Ecto neural progenitor cell (in vitro differentiated cells): ENCODE measurements around the gene MRPL52.
"Not testable (repeated sequence)": the region's sequence is repeated elsewhere in the genome, so short reads cannot be mapped to it uniquely, and the experiment has no call there.

Experiments used
- DNase-seq: peaks from one replicate; pipeline ENCODE4 v3.0.0-alpha.2; 2018; ENCODE audit warnings: low spot score

The MRPL52 gene

GRCh38 chr14:22829661-22830442 lies at the start of gene MRPL52:
MRPL52 (plus strand) TSS chr14:22829887; CDS start chr14:22829913, 26 bp downstream.
- peak; percentile 88 for DNase-seq

- DNase-seq: no peak
Observed at GRCh38 chr14:22780105-22780679, 49.5 kb upstream of the MRPL52 start.

DNA sequence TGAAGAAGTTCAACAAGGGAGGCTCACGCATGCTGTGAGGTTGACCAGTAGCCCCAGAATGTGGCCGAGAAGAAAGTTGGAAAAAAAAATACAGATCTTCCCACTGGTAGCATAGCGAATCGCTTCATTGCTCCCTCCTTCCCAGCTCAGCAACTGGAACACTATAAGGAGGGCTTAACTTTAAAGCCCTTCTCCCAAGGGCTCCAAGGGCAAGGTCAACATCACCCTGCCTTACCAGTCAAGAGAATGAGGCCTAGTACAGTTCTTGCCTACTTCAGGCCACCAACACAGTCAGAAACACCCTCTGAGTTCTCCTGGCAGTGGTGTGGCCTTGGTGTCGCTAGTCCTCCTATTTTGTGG lies 48.8 kb upstream of the MRPL52 start:
- DNase-seq: no peak

DNA sequence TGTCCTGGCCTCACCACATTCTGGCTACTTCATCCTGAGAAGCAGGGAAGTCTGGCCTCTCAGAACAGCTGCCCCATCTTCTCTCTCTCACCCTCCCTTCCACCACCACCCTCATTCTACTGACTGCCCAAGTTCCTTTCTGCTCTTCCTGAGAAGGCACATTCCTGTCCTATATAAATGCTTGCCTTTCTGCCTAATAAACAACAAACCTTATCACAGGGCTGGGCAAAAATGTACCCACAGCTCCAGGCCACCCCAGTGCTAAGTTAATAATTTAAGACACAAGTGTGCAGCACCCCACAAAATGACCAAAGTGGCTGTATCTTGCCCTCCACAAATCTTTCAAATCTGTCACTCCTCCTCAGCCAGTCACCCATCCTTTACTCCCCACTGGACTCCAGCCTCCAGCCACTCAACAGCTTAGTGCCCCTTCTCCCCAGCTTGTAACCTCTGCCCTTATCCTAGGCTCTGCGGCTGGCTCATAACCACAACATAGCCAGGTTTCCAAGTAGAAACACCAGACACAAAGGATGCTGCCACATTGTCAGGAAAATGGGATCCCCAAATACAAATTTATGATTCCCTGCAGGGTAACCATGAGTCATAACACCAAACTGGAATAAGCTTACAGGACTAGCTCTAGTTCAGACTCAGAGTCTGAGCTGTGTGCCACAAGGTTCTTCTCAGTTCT lies 48.2 kb upstream of the MRPL52 start:
- no peak for DNase-seq

DNA sequence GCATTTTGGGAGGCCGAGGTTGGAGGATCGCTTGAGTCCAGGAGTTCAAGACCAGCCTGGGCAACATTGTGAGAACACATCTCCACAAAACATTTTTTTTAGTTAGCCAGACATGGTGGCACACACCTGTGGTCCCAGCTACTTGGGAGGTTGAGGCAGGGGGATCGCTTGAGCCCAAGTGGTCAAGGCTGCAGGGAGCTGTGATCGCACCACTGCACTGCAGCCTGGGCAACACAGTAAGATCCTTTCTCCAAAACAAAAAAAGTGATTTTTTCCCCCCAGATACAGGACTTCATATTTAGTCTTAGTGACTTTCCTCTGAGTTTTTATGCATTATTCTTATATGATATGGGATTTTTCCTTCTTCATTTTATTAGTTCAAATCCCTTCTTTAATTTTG lies 43.0 kb upstream of the MRPL52 start:
- DNase-seq: no peak

- no peak for DNase-seq
Observed at GRCh38 chr14:22791301-22791700, 38.4 kb upstream of the MRPL52 start.

DNA sequence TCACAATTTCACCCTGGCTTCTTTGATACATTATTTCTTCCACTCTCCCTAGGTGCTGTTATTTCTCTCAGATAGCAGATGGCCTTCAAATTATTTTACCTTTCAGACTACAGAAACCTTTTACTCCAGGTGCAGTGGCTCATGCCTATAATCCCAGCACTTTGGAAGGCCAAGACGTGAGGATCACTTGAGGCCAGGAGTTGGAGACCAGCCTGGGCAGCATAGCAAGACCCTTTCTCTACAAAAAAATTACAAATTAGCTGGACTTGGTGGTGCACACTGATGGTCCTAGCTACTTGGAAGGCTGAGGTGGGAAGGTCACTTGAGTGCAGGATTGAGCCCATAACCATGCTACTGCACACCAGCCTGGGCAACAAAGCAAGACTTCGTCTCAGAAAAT lies 37.5 kb upstream of the MRPL52 start:
- no peak for DNase-seq

GRCh38 chr14:22793550-22793949 lies 36.1 kb upstream of the MRPL52 start:
- not testable (repeated sequence) for DNase-seq

DNA sequence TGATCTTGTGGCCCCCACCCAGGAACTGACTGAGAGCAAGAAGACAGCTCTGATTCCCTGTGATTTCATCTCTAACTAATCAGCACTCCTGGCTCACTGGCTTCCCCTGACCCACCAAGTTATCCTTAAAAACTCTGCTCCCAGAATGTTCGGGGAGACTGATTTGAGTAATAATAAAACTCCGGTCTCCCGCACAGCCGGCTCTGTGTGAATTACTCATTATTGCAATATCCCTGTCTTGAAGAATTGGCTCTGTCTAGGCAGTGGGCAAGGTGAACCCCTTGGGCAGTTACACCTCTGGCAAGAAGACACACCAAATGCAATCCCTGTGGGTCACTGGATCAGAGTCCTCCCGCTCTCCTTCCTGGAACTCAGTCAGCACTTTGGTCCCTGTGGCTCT lies 35.7 kb upstream of the MRPL52 start:
- DNase-seq: no peak

DNA sequence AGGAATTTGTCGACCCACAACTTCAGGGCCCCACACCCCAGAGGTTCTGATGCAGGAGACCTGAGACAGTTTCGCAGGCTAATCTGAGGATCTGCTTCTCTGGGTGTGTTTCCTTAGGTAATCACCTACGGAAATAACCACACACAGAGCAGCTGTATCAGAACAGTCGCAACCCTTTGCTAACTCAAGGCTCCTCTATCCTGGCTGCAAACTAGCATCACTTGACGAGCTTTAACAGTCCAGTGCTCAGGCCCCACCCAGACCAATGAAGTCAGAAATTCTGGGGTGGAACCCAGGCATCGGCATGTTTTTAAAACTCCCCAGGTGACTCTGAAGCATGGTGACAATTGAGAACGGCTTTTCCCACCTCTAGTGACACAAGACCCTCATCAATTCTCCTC lies 35.1 kb upstream of the MRPL52 start:
- DNase-seq: no peak

DNA sequence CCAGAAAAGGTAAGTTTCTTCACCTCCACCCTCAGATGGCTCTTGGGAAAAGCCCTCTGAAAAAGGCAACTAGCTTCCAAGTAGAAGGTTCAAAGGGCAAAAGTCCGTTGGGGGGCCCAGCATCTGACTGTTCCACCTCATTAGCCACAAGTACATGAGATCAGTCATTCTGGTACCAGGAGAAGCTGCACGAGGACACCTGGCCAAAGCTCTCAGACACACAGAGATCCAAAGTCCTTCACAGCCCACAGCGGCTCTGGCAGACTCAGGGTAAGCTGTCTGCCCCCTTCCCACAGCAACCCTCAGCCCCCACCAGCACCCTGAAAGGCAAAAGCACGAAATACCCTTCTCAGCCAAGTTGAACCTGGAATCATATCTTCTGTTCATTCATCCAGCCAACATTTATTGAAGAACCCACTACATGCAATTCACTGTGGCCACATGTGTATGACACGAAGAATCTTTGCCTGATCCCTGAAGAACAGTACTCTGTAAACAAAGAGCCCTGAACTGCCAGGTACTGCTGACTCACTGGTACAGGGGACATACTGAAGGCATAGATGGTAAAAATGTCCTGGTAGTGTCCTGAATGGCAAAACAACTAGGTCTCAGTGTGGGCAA lies 33.5 kb upstream of the MRPL52 start:
- DNase-seq: no peak

- no peak for DNase-seq
Observed at GRCh38 chr14:22797017-22797917, 32.4 kb upstream of the MRPL52 start.

DNA sequence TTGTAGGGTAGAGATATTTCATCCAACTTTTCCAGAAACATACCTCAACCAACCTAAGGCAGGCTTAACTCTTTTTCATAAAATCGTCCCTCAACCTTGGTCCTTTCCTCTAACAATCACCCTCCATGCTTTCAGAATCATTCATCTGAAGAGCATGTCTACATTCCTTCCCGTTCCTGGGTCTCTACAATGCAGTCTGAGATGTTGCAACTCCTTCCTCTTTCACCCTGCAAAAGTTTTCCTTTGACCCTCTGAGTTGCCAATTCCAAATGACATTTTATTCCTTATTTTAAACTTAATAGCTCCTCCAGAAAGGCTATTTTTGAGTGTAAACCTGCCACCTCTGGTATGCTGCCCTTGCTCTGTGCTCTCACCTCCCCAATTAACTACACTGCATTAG lies 31.2 kb upstream of the MRPL52 start:
- no peak for DNase-seq

DNA sequence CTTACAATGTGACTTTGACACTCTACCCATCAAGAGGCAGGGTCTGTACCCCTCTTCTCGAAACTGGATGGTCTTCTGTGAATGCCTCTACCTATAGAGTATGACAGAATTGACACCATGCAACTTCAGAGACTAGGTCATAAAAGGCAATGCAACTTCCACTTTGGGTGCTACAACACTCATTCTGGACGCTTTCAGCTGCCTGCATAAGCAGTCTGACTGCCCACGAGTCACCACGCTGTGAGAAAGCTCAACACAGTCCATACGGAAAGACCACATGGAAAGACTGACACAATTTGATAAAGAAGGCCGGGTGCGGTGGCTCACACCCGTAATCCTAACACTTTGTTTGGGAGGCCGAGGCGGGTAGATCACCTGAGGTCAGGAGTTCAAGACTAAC lies 29.3 kb upstream of the MRPL52 start:
- DNase-seq: no peak

GRCh38 chr14:22801716-22802115 lies 28.0 kb upstream of the MRPL52 start:
- no peak for DNase-seq

DNA sequence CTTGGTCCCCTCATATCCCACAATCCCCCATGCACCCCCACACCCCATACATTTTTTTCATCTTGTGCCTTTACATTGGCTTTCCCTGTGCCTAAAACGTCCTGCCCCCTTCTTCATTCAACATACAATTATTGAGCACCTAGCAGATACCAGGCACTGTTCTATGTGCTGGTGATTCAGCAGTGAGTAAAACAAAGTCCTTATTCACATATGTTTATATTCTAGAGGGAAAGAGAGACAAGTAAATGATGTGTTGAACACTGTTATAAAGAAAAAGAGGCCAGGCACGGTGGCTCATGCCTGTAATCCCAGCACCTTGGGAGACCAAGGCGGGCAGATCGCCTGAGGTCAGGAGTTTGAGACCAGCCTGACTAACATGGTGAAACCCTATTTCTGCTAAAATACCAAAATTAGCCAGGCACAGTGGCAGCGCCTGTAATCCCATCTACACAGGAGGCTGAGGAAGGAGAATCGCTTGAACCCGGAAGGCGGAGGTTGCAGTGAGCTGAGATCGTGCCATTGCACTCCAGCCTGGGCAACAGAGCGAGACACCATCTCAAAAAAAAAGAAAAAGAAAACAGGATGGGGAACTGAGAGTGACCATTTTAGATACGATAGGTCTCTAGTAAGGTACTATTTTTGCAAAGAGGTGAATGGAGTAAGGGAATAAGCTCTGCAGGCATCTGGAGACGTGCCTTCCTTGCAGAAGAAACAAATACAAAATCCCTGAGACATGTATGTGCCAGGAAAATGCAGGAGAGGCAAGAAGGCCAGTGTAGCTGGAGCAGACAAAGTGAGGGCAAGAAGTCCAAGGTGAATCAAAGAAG lies 26.6 kb upstream of the MRPL52 start:
- DNase-seq: no peak

DNA sequence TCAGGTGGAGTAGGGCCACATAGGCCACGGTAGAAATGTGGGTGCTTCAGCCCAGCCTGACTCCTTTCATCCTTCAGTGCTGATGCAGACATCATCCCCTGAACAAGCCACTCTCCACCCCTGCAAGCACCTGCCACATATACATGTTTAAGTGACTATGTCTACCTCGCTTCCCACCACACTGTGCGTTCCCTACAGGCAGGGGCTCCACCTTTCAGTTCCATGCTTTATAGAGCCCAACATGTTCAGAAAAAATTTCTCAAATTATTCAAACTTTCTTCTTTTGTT lies 26.1 kb upstream of the MRPL52 start:
- DNase-seq: no peak

DNA sequence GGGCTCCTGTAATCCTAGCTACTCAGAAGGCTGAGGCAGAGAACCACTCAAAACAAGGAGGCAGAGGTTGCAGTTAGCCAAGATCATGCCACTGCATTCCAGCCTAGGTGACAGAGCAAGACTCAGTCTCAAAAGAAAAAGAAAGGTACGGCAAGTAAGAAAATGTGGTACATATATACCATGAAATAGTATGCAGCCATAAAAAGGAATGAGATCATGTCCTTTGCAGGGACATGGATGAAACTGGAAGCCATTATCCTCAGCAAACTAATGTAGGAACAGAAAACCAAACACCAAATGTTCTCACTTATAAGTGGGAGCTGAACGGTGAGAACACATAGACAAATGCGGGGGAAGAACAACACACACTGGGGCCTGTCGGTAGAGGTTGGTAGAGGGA lies 24.5 kb upstream of the MRPL52 start:
- not testable (repeated sequence) for DNase-seq

GRCh38 chr14:22807432-22808087 lies 22.1 kb upstream of the MRPL52 start:
- DNase-seq: no peak

DNA sequence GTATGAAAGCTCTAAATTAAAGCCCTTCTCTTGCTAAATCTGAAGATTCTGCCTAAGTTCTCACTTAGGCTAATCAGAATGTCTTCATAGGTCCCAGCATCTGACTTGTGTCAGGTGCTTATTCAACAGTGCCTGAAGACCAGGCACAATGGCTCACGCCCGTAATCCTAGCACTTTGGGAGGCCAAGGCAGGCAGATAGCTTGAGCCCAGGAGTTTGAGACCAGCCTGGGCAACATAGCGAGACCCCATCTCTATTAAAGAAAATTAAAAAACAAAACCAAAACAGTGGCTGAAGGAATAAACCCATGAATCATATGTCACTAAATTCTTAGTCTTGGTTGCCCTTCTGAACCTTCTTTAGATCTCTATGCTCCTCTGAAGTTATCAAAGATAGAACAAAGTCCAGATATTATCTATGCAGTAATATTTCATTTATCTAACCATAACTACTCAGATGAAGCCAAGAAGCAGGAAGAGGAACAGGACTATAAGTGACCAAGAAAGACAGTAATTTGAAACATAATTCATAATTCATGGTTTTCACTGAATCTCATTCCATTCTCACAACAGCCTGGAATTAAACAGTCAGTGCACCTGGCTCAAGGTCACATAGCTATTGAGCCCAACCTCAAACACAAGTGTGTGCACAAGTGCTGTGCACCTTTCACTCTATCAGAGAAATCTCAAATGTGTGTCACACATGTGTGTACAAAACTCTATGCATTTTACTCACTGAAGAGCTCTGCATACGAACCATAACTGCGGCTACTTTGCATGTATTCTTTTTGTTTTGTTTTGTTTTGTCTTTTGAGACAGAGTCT lies 21.1 kb upstream of the MRPL52 start:
- no peak for DNase-seq
